Heart left ventricle (tissue), 13 donors: Measurements from ENCODE around the gene SIRPB2.

Source experiments
- POLR2A ChIP-seq, 2 donors: fragments of 450-650 bp; IDR thresholded peaks; one replicate each; pipeline ENCODE4 v1.6.1; 2017; ENCODE audit warnings: antibody characterized with exemption in 2 of 2, mild to moderate bottlenecking in 2 of 2, moderate library complexity in 2 of 2
- TF ChIP-seq, protein P1 (sequence below), 12 donors: fragments of 200-600 bp; sonication (generic) in 4 of 12; IDR thresholded peaks; one replicate each; pipeline versions ENCODE4 v1.5.0 to v1.8.0; 2018 to 2022; ENCODE audit warnings: antibody characterized with exemption in 12 of 12, mild to moderate bottlenecking in 5 of 12
- donor health status: ischemic (EF 13 %, LVEDD 7.1; RV severe dilation, severe dysfunction).
- donor health status: DM: no; HTN: yes; CAD: no.
- donor health status: DM: no; HTN: no; CAD: no.
- donor health status: ischemic (EF 25% LVEDD 6.9; RV normal size, moderate dysfunction).
- donor health status: ischemic (EF 25% LVEDD 5.7; RV mildly dilated, moderate dysfunction).
- donor health status: ischemic (EF 35%, LVEDD 5.7; RV mildly dilated, moderate dysfunction).
- donor health status: nonischemic (EF 11% LVEDD 7.7; RV severe dilation, severe dysfunction).
- donor health status: DM: yes; HTN: yes; CAD: no.
- donor health status: PGD.
- donor health status: ischemic (EF 29% LVEDD 5.4; RV normal size, mild dysfunction).
- donor health status: nonischemic (EF 23%, LVEDD 6.1; RV moderate dilation, normal function).

DNA sequence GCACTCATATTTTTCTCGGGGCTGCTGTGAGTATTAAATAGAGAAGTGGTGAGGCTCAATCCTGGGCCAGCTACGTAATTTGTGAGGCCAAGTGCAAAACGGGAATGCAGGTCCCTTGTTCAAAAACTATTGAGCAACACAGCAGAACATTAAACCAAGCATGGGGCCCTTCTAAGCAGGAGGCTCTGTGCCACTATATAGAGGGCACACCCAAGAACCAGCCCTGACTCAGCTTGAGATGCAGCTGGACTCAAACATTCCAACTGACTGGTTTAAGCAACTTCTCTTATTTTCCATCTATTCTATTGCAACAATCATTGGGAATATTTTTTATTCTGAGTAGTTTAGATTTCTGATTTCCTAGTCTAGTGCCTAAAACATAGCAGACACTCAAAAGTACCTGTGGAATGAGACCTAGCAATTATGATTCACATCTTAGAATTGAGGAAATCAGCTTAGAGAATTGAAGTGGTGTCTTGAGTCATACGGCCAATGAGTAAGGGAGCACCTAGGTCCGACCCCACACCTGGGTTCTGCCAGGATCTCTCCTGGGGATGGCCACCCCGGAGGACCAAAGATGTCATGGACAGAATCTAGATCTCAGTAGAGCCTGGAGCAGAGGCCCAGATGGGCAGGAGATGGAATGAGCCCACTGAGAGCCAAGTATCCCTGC lies 1.3 kb downstream of the SIRPB2 start:
- TF ChIP-seq, protein P1, sequence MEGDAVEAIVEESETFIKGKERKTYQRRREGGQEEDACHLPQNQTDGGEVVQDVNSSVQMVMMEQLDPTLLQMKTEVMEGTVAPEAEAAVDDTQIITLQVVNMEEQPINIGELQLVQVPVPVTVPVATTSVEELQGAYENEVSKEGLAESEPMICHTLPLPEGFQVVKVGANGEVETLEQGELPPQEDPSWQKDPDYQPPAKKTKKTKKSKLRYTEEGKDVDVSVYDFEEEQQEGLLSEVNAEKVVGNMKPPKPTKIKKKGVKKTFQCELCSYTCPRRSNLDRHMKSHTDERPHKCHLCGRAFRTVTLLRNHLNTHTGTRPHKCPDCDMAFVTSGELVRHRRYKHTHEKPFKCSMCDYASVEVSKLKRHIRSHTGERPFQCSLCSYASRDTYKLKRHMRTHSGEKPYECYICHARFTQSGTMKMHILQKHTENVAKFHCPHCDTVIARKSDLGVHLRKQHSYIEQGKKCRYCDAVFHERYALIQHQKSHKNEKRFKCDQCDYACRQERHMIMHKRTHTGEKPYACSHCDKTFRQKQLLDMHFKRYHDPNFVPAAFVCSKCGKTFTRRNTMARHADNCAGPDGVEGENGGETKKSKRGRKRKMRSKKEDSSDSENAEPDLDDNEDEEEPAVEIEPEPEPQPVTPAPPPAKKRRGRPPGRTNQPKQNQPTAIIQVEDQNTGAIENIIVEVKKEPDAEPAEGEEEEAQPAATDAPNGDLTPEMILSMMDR (IDR thresholded peaks at IDR 0.05), result no peak
- TF ChIP-seq POLR2A (IDR thresholded peaks at IDR 0.05), result no peak
